WERI-Rb-1 (cell line): ENCODE data around the gene ROCK1.

ENCODE experiments used
- DNase-seq: peaks from one replicate; pipeline ENCODE4 v3.0.0-alpha.2; 2020
- H3K27ac ChIP-seq: fragments of 250-450 bp; sonication (Bioruptor Pico); 2 replicates; pipeline ENCODE4 v1.5.1; 2020; ENCODE audit warnings: mild to moderate bottlenecking, moderate library complexity
- H3K27me3 ChIP-seq: fragments of 250-450 bp; sonication (Bioruptor Pico); 2 replicates; pipeline ENCODE4 v1.5.1; 2021; ENCODE audit warnings: mild to moderate bottlenecking, low read depth, moderate library complexity; ENCODE audit not compliant: insufficient read depth, severe bottlenecking
- H3K36me3 ChIP-seq: fragments of 250-450 bp; sonication (Bioruptor Pico); 2 replicates; pipeline ENCODE4 v1.5.1; 2020; ENCODE audit warnings: mild to moderate bottlenecking, moderate library complexity
- H3K4me3 ChIP-seq: 2 replicates; pipeline ENCODE4 v1.5.1; 2011; ENCODE audit warnings: low read depth, mild to moderate bottlenecking, control low read depth, low read length
- H3K9me3 ChIP-seq: fragments of 250-450 bp; sonication (Bioruptor Pico); 2 replicates; pipeline ENCODE4 v1.5.1; 2021; ENCODE audit warnings: mild to moderate bottlenecking, moderate library complexity; ENCODE audit not compliant: severe bottlenecking
- CTCF ChIP-seq: IDR thresholded peaks from 2 replicates; pipeline ENCODE4 v1.5.1; 2011; ENCODE audit warnings: low read depth, mild to moderate bottlenecking, control low read depth, inconsistent platforms, low read length

The ROCK1 gene

GRCh38 chr18:21004726-21005125, 106.9 kb downstream of the ROCK1 start:
- Histone ChIP-seq H3K36me3 (peaks cover 18% of the 10 kb centered on the region), H3K27ac (no peak overlapping the region)
- no peak for DNase-seq

GRCh38 chr18:21000667-21001066, 110.9 kb downstream of the ROCK1 start:
- Histone ChIP-seq H3K9me3 (no peaks in the 10 kb centered on the region), H3K27me3 (no peaks in the 10 kb centered on the region), H3K4me3 (no peak overlapping the region), H3K36me3 (peaks cover 7% of the 10 kb centered on the region; the same call in 1 of the 2 replicates), H3K27ac (no peak overlapping the region)
- DNase-seq: no peak
- TF ChIP-seq CTCF: no peak

More at GRCh38 chr18:21004726-21005125, 106.9 kb downstream of the ROCK1 start:
- no peak for TF ChIP-seq CTCF
- Histone ChIP-seq H3K27me3 (no peaks in the 10 kb centered on the region), H3K4me3 (no peak overlapping the region), H3K9me3 (no peaks in the 10 kb centered on the region)

GRCh38 chr18:20997371-20997770, 114.2 kb downstream of the ROCK1 start:
- Histone ChIP-seq H3K36me3 (no peaks in the 10 kb centered on the region), H3K9me3 (no peaks in the 10 kb centered on the region), H3K27ac (no peak overlapping the region), H3K27me3 (no peaks in the 10 kb centered on the region), H3K4me3 (no peak overlapping the region)
- DNase-seq: no peak
- no peak for TF ChIP-seq CTCF

- DNase-seq: no peak
- Histone ChIP-seq H3K9me3 (no peaks in the 10 kb centered on the region), H3K27ac (no peak overlapping the region), H3K36me3 (peaks cover 3% of the 10 kb centered on the region; the same call in 1 of the 2 replicates), H3K27me3 (no peaks in the 10 kb centered on the region), H3K4me3 (no peak overlapping the region)
- no peak for TF ChIP-seq CTCF
These were observed 115.2 kb downstream of the ROCK1 start for GRCh38 chr18:20996418-20996817.

- H3K36me3 ChIP-seq: peaks cover 24% of the 10 kb centered on the region
- no peak for TF ChIP-seq CTCF
- DNase-seq: no peak
These were observed 122.9 kb downstream of the ROCK1 start for GRCh38 chr18:20988726-20989125.

GRCh38 chr18:20975077-20975476, 136.5 kb downstream of the ROCK1 start:
- Histone ChIP-seq H3K27ac (no peak overlapping the region), H3K27me3 (no peaks in the 10 kb centered on the region), H3K9me3 (no peaks in the 10 kb centered on the region), H3K36me3 (peaks cover 22% of the 10 kb centered on the region), H3K4me3 (no peak overlapping the region)
- no peak for DNase-seq
- no peak for TF ChIP-seq CTCF

More at GRCh38 chr18:20988726-20989125, 122.9 kb downstream of the ROCK1 start:
- no peaks in the 10 kb centered on the region for H3K27me3 ChIP-seq
- no peaks in the 10 kb centered on the region for H3K9me3 ChIP-seq
- no peak overlapping the region for H3K27ac ChIP-seq
- no peak overlapping the region for H3K4me3 ChIP-seq
